PC-9 (cell line): ENCODE data around the gene PBX3. TPM values are rescaled to one million over a fixed set of nuclear protein-coding genes. Genes with fewer than 3 reads are reported as not detected.

Experiments
- BruUV-seq: library from RNA; stranded (reverse); fragments of 400-500 nt; replicated peaks from 2 replicates; lab custom pipeline; 2021; lab: Mats Ljungman, UMichigan
- CTCF ChIA-PET: fragments of 300-600 bp; sonication (Branson Sonifier 250); formaldehyde crosslinking; loops from one replicate; lab custom pipeline; 2022; ENCODE audit warnings: antibody characterized with exemption; lab: Charles Lee
- POLR2A ChIA-PET: fragments of 300-600 bp; sonication (Branson Sonifier 250); formaldehyde crosslinking; loops from one replicate; lab custom pipeline; 2022; ENCODE audit warnings: antibody characterized with exemption; ENCODE audit not compliant: unreplicated experiment; lab: Charles Lee
- DNase-seq, 2 experiments: peaks; one replicate each; pipeline versions ENCODE4 v3.0.0 to v3.0.0-alpha.2; 2015 to 2022; ENCODE audit warnings: mixed read lengths in 1 of 2
- H2AFZ ChIP-seq: fragments of 200-600 bp; sonication (generic); 2 replicates; pipeline ENCODE4 v1.8.1; 2017; ENCODE audit warnings: antibody characterized with exemption
- H3F3A ChIP-seq: fragments of 200-600 bp; sonication (generic); 2 replicates; pipeline ENCODE4 v1.8.1; 2017; ENCODE audit warnings: antibody characterized with exemption, mild to moderate bottlenecking, low read depth; ENCODE audit not compliant: insufficient read depth
- H3K27ac ChIP-seq: fragments of 200-600 bp; sonication (generic); 2 replicates; pipeline ENCODE4 v1.6.1; 2016; ENCODE audit warnings: mixed run types
- H3K27me3 ChIP-seq: fragments of 200-600 bp; sonication (generic); 2 replicates; pipeline ENCODE4 v1.6.1; 2016; ENCODE audit warnings: low read depth, mixed run types; ENCODE audit not compliant: insufficient read depth
- H3K36me3 ChIP-seq: fragments of 200-600 bp; sonication (generic); 2 replicates; pipeline ENCODE4 v1.6.1; 2016; ENCODE audit warnings: low read depth, mixed run types
- H3K4me1 ChIP-seq: fragments of 200-600 bp; sonication (generic); replicated peaks from 2 replicates; pipeline ENCODE4 v1.6.1; 2016; ENCODE audit warnings: mixed run types; ENCODE audit not compliant: insufficient read depth
- H3K4me2 ChIP-seq: fragments of 200-600 bp; sonication (generic); 2 replicates; pipeline ENCODE4 v1.6.1; 2017; ENCODE audit warnings: mixed run types
- H3K4me3 ChIP-seq: fragments of 200-600 bp; sonication (generic); 2 replicates; pipeline ENCODE4 v1.6.1; 2016; ENCODE audit warnings: mixed run types
- H3K79me2 ChIP-seq: fragments of 200-600 bp; sonication (generic); 2 replicates; pipeline ENCODE4 v1.6.1; 2017; ENCODE audit warnings: low read depth, mixed run types
- H3K9me2 ChIP-seq: fragments of 200-600 bp; sonication (generic); 2 replicates; pipeline ENCODE4 v1.8.1; 2017; ENCODE audit warnings: mild to moderate bottlenecking; ENCODE audit not compliant: insufficient read depth
- H3K9me3 ChIP-seq: fragments of 200-600 bp; sonication (generic); 2 replicates; pipeline ENCODE4 v1.8.1; 2016; ENCODE audit warnings: low read depth; ENCODE audit not compliant: insufficient read depth
- H4K20me1 ChIP-seq: fragments of 200-600 bp; sonication (generic); 2 replicates; pipeline ENCODE4 v1.8.1; 2017; ENCODE audit not compliant: insufficient read depth
- EZH2 ChIP-seq: fragments of 200-600 bp; sonication (generic); IDR thresholded peaks from 2 replicates; pipeline ENCODE4 v1.8.0; 2017; ENCODE audit warnings: antibody characterized with exemption, low read depth
- intact Hi-C: fragments of 100-400 bp; cut with micrococcal nuclease; formaldehyde crosslinking; loops from one replicate; pipeline ENCODE4 v1.10.0; 2022; ENCODE audit not compliant: unreplicated experiment
- total RNA-seq: library from RNA; stranded (reverse); gene quantifications from 2 replicates; pipeline ENCODE4 v1.2.3, GENCODE V29; 2021
- TF ChIP-seq, protein P1 (sequence below): fragments of 200-600 bp; sonication (generic); conservative IDR thresholded peaks from 2 replicates; pipeline ENCODE4 v1.6.1; 2017; ENCODE audit warnings: mixed run types, antibody characterized with exemption, mild to moderate bottlenecking, moderate library complexity

The PBX3 gene
- total RNA-seq, 1 experiment from 2014 or later = 18.3 TPM

DNA sequence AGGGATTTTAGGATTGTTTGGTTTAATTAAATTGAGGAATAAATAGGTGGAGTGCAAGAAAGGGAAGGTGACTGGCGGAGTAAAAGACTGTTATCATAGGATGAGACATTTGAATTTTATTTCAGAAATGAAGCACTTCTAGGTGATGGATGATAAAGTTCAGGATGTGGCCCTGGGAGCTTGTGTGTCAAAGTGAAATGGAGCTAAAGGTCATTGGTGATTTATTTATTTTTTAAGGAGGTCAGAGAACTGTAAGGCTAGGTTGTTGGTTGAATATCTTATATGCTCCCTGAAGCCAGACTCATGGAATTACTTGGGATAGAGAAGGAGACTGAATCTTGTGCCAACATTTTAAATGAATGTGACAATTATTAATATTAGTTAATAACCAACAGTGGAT, 40.5 kb downstream of the PBX3 start:
- Histone ChIP-seq H3K9me2 (no peaks in the 10 kb centered on the region), H4K20me1 (no peaks in the 10 kb centered on the region), H3K79me2 (no peaks in the 10 kb centered on the region), H3K36me3 (no peaks in the 10 kb centered on the region), H3K27ac (no peak overlapping the region), H3K4me1 (no peaks in the 10 kb centered on the region), H3F3A (no peaks in the 10 kb centered on the region), H3K4me3 (no peak overlapping the region), H3K27me3 (no peaks in the 10 kb centered on the region), H3K9me3 (no peaks in the 10 kb centered on the region), H2AFZ (no peak overlapping the region), H3K4me2 (no peak overlapping the region)
- intact Hi-C loops = no loop called here
- POLR2A ChIA-PET = no interaction called here
- no peak for DNase-seq
- BruUV-seq = no TSS peak
- TF ChIP-seq, protein P1, sequence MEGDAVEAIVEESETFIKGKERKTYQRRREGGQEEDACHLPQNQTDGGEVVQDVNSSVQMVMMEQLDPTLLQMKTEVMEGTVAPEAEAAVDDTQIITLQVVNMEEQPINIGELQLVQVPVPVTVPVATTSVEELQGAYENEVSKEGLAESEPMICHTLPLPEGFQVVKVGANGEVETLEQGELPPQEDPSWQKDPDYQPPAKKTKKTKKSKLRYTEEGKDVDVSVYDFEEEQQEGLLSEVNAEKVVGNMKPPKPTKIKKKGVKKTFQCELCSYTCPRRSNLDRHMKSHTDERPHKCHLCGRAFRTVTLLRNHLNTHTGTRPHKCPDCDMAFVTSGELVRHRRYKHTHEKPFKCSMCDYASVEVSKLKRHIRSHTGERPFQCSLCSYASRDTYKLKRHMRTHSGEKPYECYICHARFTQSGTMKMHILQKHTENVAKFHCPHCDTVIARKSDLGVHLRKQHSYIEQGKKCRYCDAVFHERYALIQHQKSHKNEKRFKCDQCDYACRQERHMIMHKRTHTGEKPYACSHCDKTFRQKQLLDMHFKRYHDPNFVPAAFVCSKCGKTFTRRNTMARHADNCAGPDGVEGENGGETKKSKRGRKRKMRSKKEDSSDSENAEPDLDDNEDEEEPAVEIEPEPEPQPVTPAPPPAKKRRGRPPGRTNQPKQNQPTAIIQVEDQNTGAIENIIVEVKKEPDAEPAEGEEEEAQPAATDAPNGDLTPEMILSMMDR = no peak
- TF ChIP-seq EZH2 = no peak
- CTCF ChIA-PET = no interaction called here

DNA sequence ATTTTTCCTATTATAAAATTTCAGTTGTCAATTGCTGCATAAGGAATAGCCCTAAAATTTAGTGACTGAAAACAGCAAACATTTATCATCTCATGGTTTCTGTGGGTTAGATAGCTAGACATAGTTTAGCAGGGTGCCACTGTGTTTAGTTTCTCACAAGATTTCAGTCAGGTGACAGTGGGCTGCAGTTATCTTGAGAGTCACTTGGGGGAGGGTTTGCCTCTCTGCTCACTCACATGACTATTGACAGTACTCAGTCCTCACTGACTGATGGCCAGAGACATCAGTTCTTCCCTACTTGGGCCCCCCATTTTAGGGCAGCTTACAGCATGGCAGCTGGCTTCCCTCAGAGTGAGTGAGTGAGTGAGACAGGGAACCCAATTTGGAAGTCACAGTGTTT, 42.0 kb downstream of the PBX3 start:
- no peak overlapping the region for H3K4me2 ChIP-seq
- no peaks in the 10 kb centered on the region for H4K20me1 ChIP-seq
- intact Hi-C loops = no loop called here
- H3K4me3 ChIP-seq = no peak overlapping the region
- H3F3A ChIP-seq = no peaks in the 10 kb centered on the region
- no peak for TF ChIP-seq EZH2
- TF ChIP-seq, protein P1 = no peak
- no TSS peak for BruUV-seq
- H3K4me1 ChIP-seq = no peaks in the 10 kb centered on the region
- CTCF ChIA-PET = interaction anchor here (0.6 kb wide), 2 partner anchors 260 to 607 kb away, joined by 3 read pairs; no protein-coding TSS in a partner anchor
- no peaks in the 10 kb centered on the region for H3K9me3 ChIP-seq
- no peaks in the 10 kb centered on the region for H3K27me3 ChIP-seq
- H3K79me2 ChIP-seq = no peaks in the 10 kb centered on the region
- H3K9me2 ChIP-seq = no peaks in the 10 kb centered on the region
- DNase-seq = no peak
- no peaks in the 10 kb centered on the region for H3K36me3 ChIP-seq
- no peak overlapping the region for H2AFZ ChIP-seq
- POLR2A ChIA-PET = no interaction called here
- H3K27ac ChIP-seq = no peak overlapping the region

DNA sequence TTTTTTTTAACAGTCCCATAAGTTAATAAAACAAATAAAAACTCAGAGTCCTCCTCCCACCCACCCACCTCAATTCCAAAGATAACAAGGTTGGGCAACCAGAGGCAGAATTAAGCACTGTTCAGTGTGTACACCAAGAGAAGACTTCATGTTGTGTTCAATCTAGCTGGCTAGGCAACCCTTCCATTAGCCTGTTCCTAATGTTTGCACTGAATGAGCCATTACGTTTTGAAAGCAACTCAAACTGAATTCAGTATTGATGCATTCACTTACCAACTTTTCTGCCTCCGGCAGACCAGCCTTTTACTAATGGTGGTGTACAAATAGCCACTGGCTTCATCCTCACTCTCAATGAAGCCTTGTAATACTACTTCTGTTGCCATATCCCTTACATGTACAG, 47.5 kb downstream of the PBX3 start:
- ChIA-PET POLR2A (interaction anchor here (0.7 kb wide), 1 partner anchor 136 kb away, joined by 19 read pairs; no protein-coding TSS in a partner anchor), CTCF (no interaction called here)
- Histone ChIP-seq H3K4me1 (no peaks in the 10 kb centered on the region), H3K4me3 (no peak overlapping the region), H4K20me1 (no peaks in the 10 kb centered on the region), H3K27ac (no peak overlapping the region), H3K4me2 (no peak overlapping the region), H3F3A (no peaks in the 10 kb centered on the region), H3K79me2 (no peaks in the 10 kb centered on the region), H3K9me3 (no peaks in the 10 kb centered on the region), H3K36me3 (no peaks in the 10 kb centered on the region), H3K9me2 (no peaks in the 10 kb centered on the region), H3K27me3 (no peaks in the 10 kb centered on the region), H2AFZ (no peak overlapping the region)
- no peak for TF ChIP-seq EZH2
- TF ChIP-seq, protein P1 = no peak
- intact Hi-C loops = no loop called here
- BruUV-seq = no TSS peak
- no peak for DNase-seq
